NK-92 treated with Interleukin-12 subunit alpha and Interleukin-12 subunit beta, amount 100 ng/mL, for 24 hours (cell line): ENCODE data around the gene CNR1.

Experiments used
- DNase-seq: peaks from one replicate; lab custom pipeline; 2025; lab: John Stamatoyannopoulos, UW

CNR1 gene

DNA sequence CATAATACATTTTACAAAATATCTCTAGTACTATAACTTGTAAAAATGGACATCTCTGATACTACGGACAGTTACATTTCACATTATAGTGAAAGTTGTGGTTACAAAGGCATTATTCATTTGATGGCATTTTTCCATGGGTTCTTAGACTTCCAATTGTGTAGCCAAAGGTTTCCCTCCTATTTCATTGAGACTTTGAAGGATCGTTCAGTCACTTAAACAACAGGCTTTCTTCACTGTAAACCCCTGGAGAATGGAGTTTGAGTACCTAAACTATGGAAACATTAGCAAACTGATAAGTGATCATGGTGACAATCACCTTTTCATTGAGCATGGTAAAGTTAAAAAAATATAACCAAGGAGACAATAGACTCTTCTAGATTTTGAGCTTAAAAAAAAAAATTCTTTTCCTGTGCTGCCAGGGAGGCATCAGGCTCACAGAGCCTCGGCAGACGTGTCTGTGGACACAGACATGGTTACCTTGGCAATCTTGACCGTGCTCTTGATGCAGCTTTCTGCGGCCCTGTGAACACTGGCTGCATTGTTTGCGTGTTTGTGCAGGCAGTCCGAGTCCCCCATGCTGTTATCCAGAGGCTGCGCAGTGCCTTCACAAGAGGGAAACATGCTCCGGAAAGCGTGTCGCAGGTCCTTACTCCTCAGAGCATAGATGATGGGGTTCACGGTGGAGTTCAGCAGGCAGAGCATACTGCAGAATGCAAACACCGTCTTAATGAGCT is 22.6 kb downstream of the CNR1 start:
- DNase-seq: no peak

- DNase-seq: no peak
Measured at GRCh38 chr6:88142297-88142668, 23.9 kb downstream of the CNR1 start.

DNA sequence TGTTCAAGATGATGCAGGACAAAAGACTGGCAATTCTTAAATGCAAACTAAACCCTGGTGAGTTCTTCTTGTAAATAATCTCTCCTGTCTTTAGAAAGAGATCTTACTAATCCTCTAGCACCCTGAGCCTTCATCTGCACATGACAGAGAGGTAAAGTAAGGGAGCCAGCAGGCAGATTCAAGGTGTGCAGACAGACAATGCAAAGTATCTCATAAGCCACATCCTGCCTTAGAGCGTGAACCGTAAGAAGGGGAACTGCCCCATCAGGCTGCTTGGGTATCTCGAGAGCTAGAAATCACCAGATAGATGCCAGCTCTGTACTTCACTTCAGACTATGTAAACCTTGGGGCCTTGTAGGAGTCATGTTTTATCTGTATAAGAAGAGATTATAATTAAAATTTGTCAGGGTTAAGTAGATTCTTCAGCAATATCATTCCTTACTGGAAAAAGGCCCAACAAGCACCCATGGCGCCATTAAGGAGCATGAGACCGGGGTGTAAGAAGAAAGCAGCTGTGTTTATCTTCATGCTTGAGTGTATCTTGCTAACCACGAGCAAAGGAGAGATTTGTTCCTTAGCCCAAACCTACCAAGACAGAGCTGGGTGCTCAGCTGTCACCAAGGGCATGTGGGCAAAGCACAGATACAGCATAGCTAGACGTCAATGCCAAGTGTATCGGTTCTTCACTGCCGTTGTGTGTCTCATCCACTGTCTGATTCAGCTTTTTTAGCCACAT is 24.4 kb downstream of the CNR1 start:
- no peak for DNase-seq

- DNase-seq: no peak
Measured at GRCh38 chr6:88137915-88138314, 28.2 kb downstream of the CNR1 start.

DNA sequence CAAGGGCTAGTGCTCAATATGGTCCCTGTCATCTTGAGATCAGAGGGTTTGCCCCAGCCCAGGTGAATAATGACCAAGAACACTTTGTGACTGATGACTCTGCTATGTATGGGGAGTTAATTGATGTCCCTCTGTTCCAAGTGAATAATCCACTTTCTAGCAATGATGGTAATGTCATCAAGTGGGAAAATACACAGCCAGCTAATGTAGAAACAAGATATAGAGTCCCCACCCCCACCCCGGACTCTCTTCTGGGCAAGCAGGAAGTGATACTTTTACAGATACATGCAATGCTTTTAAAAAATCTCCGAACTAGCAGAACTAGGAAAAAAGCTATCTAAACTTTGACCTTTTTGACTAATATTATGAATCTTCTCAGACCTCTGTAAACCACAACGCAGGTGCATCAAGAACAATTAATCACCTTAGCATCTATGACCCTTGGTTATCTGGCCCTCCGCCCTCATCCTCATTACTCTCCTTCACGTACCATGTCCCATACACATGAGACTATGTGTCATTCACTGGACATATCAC is 30.5 kb downstream of the CNR1 start:
- no peak for DNase-seq

DNA sequence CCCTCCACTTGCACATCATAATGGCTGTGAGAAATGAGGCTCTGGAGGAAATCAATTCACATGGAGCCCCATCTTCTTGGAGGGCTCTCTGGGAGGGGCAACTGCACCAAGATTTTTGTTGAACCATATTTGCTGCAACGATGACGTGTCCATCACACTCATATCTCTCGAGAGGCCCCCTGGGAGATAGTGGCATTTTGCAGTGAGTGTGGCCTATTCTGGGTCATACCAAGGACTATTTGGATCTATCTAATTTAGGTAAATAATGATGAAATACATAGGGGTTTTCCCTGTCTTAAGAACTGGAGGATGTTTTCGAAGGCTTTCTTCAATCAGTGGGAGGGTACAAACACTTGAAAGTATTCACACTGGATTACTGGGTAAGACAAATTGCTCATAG is 31.6 kb downstream of the CNR1 start:
- no peak for DNase-seq

DNA sequence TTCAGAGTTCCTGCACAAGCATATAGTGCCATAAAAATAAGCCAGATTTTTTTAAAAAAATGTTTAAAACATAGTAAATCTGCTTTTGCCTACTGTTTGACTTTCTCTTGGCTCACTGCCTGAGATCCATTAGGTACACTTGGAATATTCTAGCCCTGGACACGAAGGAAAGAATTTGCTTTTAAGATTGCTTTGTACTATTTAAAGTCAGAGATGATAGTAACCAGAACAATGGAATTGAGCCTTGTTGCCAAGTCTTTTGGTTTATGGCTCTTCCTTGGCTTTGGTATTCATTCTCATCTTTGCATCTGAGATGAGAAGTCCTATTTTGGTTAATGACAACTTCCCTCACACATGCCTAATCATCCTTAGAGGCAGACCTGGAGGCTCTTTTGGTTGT is 32.4 kb downstream of the CNR1 start:
- no peak for DNase-seq

- DNase-seq: no peak
Measured at GRCh38 chr6:88124925-88125557, 41.1 kb downstream of the CNR1 start.

- no peak for DNase-seq
Measured at GRCh38 chr6:88120635-88121034, 45.5 kb downstream of the CNR1 start.

GRCh38 chr6:88119769-88120168 is 46.4 kb downstream of the CNR1 start:
- no peak for DNase-seq

DNA sequence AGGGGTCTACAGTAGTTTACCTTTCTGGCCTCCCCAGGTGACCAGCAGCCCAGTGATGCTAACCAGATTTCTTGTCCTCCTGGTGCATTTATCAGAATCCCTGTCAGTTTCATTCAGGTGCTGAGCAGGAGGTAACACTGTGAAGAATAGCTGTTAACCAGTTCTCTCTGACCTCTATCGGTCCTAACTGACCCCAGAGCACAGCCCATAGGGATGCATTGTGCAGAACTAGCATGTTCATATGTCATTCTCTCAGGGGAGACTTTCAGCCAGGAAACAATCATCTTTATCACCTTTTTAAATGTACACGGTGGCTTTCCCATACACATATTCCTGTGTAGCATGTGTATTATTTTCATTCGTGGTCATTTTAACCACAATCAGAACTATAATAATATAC is 49.9 kb downstream of the CNR1 start:
- DNase-seq: no peak

DNA sequence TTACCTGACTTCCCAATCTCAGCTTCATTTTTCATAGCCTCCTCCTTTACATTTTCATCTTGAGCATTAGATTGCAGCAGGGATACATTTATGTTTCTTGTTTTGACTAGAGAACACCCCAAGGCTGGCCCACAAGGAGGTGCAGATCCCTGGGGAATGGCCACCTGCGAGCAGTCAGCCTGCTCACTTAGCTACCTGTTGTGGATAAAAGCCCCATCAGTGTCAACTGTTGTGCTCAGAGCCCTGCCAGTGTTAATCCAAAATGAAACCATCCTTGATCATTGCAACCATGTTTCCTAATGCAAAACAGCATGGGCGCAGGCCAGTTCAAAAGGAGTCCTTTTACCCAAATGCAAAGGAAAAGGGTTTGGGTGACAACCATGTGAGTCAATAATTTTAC is 50.8 kb downstream of the CNR1 start:
- DNase-seq: no peak

DNA sequence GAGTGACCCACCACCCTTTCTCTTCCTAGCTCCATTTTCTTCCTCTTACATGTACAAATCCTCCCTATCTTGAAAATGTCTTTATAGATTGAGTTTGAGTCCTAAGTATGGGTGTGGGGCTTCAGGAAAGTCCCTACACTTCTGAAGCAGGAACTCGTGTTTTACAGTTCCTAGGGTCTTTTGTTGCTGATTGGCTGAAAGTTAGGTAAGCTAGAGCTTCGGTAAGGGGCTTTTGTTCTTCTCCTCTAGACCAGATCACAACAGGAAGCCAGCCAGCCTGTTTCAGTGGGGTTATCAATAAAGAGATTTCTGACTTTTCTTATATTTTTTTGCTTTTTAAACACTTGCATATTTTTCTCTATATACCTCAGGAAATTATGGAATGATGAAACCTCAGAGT is 51.3 kb downstream of the CNR1 start:
- no peak for DNase-seq

DNA sequence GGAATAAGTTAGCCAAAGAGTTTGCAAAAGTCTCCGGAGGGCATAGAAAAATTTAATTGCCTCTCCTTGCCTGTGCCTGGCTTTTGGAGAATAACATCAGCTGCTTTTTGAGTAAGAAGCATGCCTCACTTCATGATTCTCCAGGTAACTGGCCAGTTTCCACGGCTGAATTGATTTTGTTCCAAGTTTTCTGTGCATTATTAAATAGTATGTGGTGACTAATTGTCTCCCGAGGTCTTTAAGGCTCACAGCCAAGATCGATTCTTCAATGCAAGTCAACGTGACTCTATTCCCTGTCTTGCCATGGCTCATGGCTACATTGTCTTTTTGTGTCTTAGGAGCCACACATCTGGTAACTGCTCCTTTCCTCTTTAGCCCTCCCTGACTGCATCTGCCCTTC is 54.2 kb downstream of the CNR1 start:
- no peak for DNase-seq

DNA sequence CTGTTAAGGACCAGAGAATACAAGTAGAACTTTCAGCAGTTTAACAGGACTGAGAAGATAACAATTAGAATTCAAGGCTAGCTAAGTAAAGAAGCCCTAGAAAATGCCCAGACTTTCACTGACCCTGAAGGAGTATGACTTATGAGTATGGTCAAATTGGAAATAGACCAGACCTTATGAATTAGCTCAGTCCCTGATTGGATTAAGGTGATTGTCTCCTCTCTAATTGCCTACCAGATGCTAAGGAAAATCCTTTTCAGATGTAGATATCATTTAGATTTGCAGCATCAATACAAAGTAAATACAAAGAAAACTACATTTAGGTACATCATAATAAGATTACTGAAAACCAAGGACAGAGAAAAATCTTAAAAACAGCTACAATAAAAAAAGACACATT is 58.9 kb downstream of the CNR1 start:
- no peak for DNase-seq

- no peak for DNase-seq
Measured at GRCh38 chr6:88105741-88106340, 60.3 kb downstream of the CNR1 start.
